ENCODE data around the gene AGAP1. TPM values are rescaled to one million over a fixed set of nuclear protein-coding genes. Genes with fewer than 3 reads are reported as not detected.
"Not testable (repeated sequence)": the region's sequence is repeated elsewhere in the genome, so short reads cannot be mapped to it uniquely, and the experiment has no call there.

The AGAP1 gene
- polyA plus RNA-seq, 4 donors = 20.2 to 21.2 (median 20.3) TPM

- DNase-seq (ENCODE audit: low read depth in 4 of 4, low spot score in 3 of 4) = no peak
These were observed 594.7 kb downstream of the AGAP1 start for GRCh38 chr2:236088368-236089057.

GRCh38 chr2:236089271-236090026 is 595.6 kb downstream of the AGAP1 start:
- DNase-seq (ENCODE audit: low read depth in 4 of 4, low spot score in 3 of 4) = no peak

GRCh38 chr2:236090027-236090382 is 596.2 kb downstream of the AGAP1 start:
- no peak for DNase-seq (ENCODE audit: low read depth in 4 of 4, low spot score in 3 of 4)

- DNase-seq (ENCODE audit: low read depth in 4 of 4, low spot score in 3 of 4) = not testable (repeated sequence)
These were observed 597.0 kb downstream of the AGAP1 start for GRCh38 chr2:236090826-236091225.

- DNase-seq (ENCODE audit: low read depth in 4 of 4, low spot score in 3 of 4) = no peak
These were observed 598.9 kb downstream of the AGAP1 start for GRCh38 chr2:236092714-236093113.

GRCh38 chr2:236093134-236093533 is 599.3 kb downstream of the AGAP1 start:
- DNase-seq (ENCODE audit: low read depth in 4 of 4, low spot score in 3 of 4) = no peak

- no peak for DNase-seq (ENCODE audit: low read depth in 4 of 4, low spot score in 3 of 4)
These were observed 601.7 kb downstream of the AGAP1 start for GRCh38 chr2:236095504-236095903.

GRCh38 chr2:236101311-236101950 is 607.6 kb downstream of the AGAP1 start:
- no peak for DNase-seq (ENCODE audit: low read depth in 4 of 4, low spot score in 3 of 4)

GRCh38 chr2:236102971-236103370 is 609.1 kb downstream of the AGAP1 start:
- DNase-seq (ENCODE audit: low read depth in 4 of 4, low spot score in 3 of 4) = no peak

GRCh38 chr2:236103981-236104380 is 610.1 kb downstream of the AGAP1 start:
- DNase-seq (ENCODE audit: low read depth in 4 of 4, low spot score in 3 of 4) = no peak

- DNase-seq (ENCODE audit: low read depth in 4 of 4, low spot score in 3 of 4) = no peak
These were observed 612.2 kb downstream of the AGAP1 start for GRCh38 chr2:236105955-236106607.

GRCh38 chr2:236106761-236107160 is 612.9 kb downstream of the AGAP1 start:
- no peak for DNase-seq (ENCODE audit: low read depth in 4 of 4, low spot score in 3 of 4)

- no peak for DNase-seq (ENCODE audit: low read depth in 4 of 4, low spot score in 3 of 4)
These were observed 613.7 kb downstream of the AGAP1 start for GRCh38 chr2:236107536-236107935.

GRCh38 chr2:236107942-236108625 is 614.2 kb downstream of the AGAP1 start:
- no peak for DNase-seq (ENCODE audit: low read depth in 4 of 4, low spot score in 3 of 4)

GRCh38 chr2:236109061-236109460 is 615.2 kb downstream of the AGAP1 start:
- DNase-seq (ENCODE audit: low read depth in 4 of 4, low spot score in 3 of 4) = no peak

- no peak for DNase-seq (ENCODE audit: low read depth in 4 of 4, low spot score in 3 of 4)
These were observed 615.6 kb downstream of the AGAP1 start for GRCh38 chr2:236109473-236109872.

GRCh38 chr2:236112466-236112865 is 618.6 kb downstream of the AGAP1 start:
- DNase-seq (ENCODE audit: low read depth in 4 of 4, low spot score in 3 of 4) = no peak

- DNase-seq (ENCODE audit: low read depth in 4 of 4, low spot score in 3 of 4) = no peak
These were observed 619.6 kb downstream of the AGAP1 start for GRCh38 chr2:236113425-236113824.

- DNase-seq (ENCODE audit: low read depth in 4 of 4, low spot score in 3 of 4) = no peak
These were observed 620.1 kb downstream of the AGAP1 start for GRCh38 chr2:236113948-236114347.

- no peak for DNase-seq (ENCODE audit: low read depth in 4 of 4, low spot score in 3 of 4)
These were observed 621.1 kb downstream of the AGAP1 start for GRCh38 chr2:236114959-236115358.

GRCh38 chr2:236117401-236117800 is 623.6 kb downstream of the AGAP1 start:
- DNase-seq (ENCODE audit: low read depth in 4 of 4, low spot score in 3 of 4) = no peak
